Vagina (tissue), 2 donors: ENCODE data around the gene TOX3. TPM values are rescaled to one million over a fixed set of nuclear protein-coding genes. Genes with fewer than 3 reads are reported as not detected.

Source experiments
- DNase-seq, 2 donors: peaks; one replicate each; pipeline ENCODE4 v3.0.0-alpha.2; 2017; ENCODE audit errors: extremely low spot score in 2 of 2
- H3K27ac ChIP-seq: fragments of 200-600 bp; sonication (generic); one replicate; pipeline ENCODE4 v1.5.1; 2019
- H3K27me3 ChIP-seq: fragments of 200-600 bp; sonication (generic); one replicate; pipeline ENCODE4 v1.5.1; 2019
- H3K36me3 ChIP-seq, 2 donors: fragments of 200-600 bp; sonication (generic); one replicate each; pipeline ENCODE4 v1.5.1; 2017 to 2019
- H3K4me1 ChIP-seq: fragments of 200-600 bp; sonication (generic); one replicate; pipeline ENCODE4 v1.5.1; 2019
- H3K4me3 ChIP-seq, 2 donors: fragments of 200-600 bp; sonication (generic); 1 replicate in 1 of 2; 2 replicates in 1 of 2; pipeline ENCODE4 v1.5.1; 2016 to 2019
- H3K9me3 ChIP-seq: fragments of 200-600 bp; sonication (generic); one replicate; pipeline ENCODE4 v1.5.1; 2019
- POLR2A ChIP-seq, 2 donors: fragments of 450-650 bp; IDR thresholded peaks; one replicate each; pipeline ENCODE4 v1.6.1; 2017; ENCODE audit warnings: antibody characterized with exemption in 2 of 2, mild to moderate bottlenecking in 2 of 2, moderate library complexity in 2 of 2
- POLR2AphosphoS5 ChIP-seq, 2 donors: sonication (generic); formaldehyde crosslinking; IDR thresholded peaks; one replicate each; pipeline ENCODE4 v1.9.0; 2017; ENCODE audit warnings: antibody characterized with exemption in 2 of 2, mild to moderate bottlenecking in 2 of 2, low read depth in 1 of 2; ENCODE audit not compliant: insufficient read depth in 1 of 2
- intact Hi-C: fragments of 100-400 bp; cut with DNase I; formaldehyde crosslinking; loops from one replicate; pipeline ENCODE4 v1.15.1; 2023
- total RNA-seq: library from RNA; depleted of rRNA; stranded (reverse); fragments of >200 nt; gene quantifications from one replicate; pipeline ENCODE4 v1.2.3, GENCODE V29; 2016
- TF ChIP-seq, protein P1 (sequence below), 3 experiments: fragments of 450-650 bp in 2 of 3; fragments of 200-600 bp in 1 of 3; sonication (generic) in 1 of 3; IDR thresholded peaks; one replicate each; pipeline ENCODE4 v1.5.1; 2017 to 2019; ENCODE audit warnings: antibody characterized with exemption in 3 of 3, mild to moderate bottlenecking in 2 of 3, moderate library complexity in 2 of 3

TOX3 gene
- total RNA-seq, 1 donor from 2014 or later, result 1.2 TPM

DNA sequence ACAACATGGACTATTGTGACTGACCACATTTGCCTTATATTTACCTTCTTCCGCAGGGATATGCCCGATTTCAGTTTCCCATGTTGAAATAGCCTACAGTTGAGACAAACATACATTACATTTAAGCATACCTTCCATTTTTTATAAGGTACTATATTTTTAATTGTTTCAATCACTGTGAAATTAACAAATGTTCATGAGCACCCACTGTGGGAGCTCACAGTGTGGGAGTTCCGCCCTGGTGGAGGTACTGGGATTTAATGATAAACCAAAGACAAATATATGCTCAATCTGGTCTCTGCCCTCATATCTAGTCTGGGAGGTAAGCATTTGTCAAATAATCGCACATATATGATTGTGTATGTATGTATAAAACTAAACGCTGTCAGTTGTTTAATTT lies 15.8 kb upstream of the TOX3 start:
- TF ChIP-seq, protein P1, sequence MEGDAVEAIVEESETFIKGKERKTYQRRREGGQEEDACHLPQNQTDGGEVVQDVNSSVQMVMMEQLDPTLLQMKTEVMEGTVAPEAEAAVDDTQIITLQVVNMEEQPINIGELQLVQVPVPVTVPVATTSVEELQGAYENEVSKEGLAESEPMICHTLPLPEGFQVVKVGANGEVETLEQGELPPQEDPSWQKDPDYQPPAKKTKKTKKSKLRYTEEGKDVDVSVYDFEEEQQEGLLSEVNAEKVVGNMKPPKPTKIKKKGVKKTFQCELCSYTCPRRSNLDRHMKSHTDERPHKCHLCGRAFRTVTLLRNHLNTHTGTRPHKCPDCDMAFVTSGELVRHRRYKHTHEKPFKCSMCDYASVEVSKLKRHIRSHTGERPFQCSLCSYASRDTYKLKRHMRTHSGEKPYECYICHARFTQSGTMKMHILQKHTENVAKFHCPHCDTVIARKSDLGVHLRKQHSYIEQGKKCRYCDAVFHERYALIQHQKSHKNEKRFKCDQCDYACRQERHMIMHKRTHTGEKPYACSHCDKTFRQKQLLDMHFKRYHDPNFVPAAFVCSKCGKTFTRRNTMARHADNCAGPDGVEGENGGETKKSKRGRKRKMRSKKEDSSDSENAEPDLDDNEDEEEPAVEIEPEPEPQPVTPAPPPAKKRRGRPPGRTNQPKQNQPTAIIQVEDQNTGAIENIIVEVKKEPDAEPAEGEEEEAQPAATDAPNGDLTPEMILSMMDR (IDR thresholded peaks at IDR 0.05), result no peak
- TF ChIP-seq POLR2A (IDR thresholded peaks at IDR 0.05) (no peak), POLR2AphosphoS5 (IDR thresholded peaks at IDR 0.05; ENCODE audit: insufficient read depth in 1 of 2, low read depth in 1 of 2) (no peak)
- Histone ChIP-seq H3K9me3 (no peaks in the 10 kb centered on the region), H3K4me3 (no peak overlapping the region), H3K27ac (no peak overlapping the region), H3K27me3 (no peaks in the 10 kb centered on the region), H3K36me3 (no peaks in the 10 kb centered on the region), H3K4me1 (no peaks in the 10 kb centered on the region)
- DNase-seq, result no peak
- intact Hi-C loops, result no loop called here

DNA sequence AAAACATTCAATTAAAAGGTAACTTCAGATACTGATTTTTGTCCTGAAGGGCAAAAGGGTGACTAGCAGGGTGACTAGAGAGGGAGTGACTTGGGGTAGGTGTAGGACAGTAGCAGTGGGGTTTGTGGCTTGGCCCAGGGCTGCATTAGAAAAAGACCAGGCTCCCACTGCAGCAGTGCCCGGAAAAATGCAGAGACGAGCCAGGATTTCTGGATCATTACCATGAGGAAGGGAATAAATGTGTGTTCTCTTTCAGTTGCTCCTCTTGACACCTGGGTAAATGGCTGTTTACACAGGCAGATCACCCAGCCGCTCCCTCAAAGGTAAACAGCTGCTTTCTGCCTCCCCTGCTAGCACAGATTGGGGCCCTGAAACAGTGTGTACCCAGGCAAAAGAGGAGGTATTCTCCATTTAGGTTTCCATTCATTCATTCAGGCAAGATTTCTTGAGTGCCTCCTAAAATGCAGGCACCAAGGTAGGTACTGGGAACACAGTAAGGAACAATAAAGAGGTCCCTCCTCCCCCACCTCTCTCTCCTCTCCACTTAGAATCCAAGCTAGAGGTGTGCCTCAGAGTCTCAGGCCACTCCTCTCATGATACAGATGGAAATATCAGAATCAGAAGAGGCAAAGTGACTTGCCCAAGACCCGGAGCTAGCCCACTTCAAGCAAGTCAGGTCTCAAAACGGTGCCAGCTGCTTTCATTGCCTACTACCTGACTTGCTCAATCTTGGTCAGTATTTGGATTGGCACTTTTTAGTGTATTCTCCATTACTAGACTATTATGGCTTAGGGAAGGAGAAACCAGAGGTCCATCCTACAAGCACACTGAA lies 15.2 kb upstream of the TOX3 start:
- Histone ChIP-seq H3K9me3 (no peaks in the 10 kb centered on the region), H3K4me3 (no peak overlapping the region), H3K36me3 (no peaks in the 10 kb centered on the region), H3K27me3 (no peaks in the 10 kb centered on the region), H3K4me1 (no peaks in the 10 kb centered on the region), H3K27ac (no peak overlapping the region)
- TF ChIP-seq, protein P1 (IDR thresholded peaks at IDR 0.05), result no peak
- TF ChIP-seq POLR2A (IDR thresholded peaks at IDR 0.05) (no peak), POLR2AphosphoS5 (IDR thresholded peaks at IDR 0.05; ENCODE audit: insufficient read depth in 1 of 2, low read depth in 1 of 2) (no peak)
- intact Hi-C loops, result no loop called here
- no peak for DNase-seq

DNA sequence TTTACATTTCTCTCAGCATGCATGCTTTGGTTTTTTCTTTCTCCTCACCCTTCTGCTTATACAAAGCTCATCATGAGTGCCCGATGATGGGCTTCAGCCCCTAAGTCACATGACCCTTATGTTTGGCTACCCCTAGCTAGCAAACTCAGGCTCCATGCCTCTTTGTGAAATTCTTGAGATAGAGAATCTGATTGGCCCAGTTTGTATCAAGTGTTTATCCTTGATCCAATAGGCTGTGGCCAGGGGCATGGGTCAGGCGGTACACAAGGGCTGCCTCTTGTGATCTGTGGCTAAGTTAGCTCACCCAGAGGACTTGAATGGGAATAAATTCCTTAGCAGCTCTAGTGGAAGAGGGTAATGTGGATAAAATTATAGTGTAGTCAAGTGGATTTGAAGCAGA lies 11.5 kb upstream of the TOX3 start:
- no peaks in the 10 kb centered on the region for H3K27me3 ChIP-seq
- H3K4me1 ChIP-seq, result no peaks in the 10 kb centered on the region
- no peak overlapping the region for H3K4me3 ChIP-seq
- no peaks in the 10 kb centered on the region for H3K36me3 ChIP-seq
- no peaks in the 10 kb centered on the region for H3K9me3 ChIP-seq
- intact Hi-C loops, result no loop called here
- no peak overlapping the region for H3K27ac ChIP-seq
- DNase-seq, result no peak
- TF ChIP-seq, protein P1 (IDR thresholded peaks at IDR 0.05), result no peak
- TF ChIP-seq POLR2AphosphoS5 (IDR thresholded peaks at IDR 0.05; ENCODE audit: insufficient read depth in 1 of 2, low read depth in 1 of 2) (no peak), POLR2A (IDR thresholded peaks at IDR 0.05) (no peak)

DNA sequence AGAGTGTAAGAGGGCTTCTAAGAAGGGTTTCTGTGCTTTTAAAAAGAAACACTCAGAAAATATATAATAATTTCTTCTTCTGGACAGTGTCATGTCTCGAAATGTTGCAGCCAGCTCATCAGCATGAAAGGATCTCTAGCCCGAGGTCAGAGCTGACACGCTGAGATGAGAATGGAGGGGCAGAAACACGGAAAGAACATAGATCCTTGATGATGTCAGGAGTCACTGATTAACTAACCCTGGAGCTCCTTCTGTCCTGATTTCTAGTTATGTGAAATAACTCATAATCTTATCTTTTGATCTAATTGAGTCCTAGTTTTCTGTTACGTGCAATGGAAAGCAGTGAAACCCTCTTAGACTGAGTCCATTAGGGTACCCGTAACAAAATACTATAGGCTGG lies 10.3 kb upstream of the TOX3 start:
- no peak overlapping the region for H3K4me3 ChIP-seq
- no peaks in the 10 kb centered on the region for H3K9me3 ChIP-seq
- no peak overlapping the region for H3K27ac ChIP-seq
- no peak for DNase-seq
- intact Hi-C loops, result no loop called here
- H3K4me1 ChIP-seq, result no peaks in the 10 kb centered on the region
- H3K27me3 ChIP-seq, result no peaks in the 10 kb centered on the region
- TF ChIP-seq, protein P1 (IDR thresholded peaks at IDR 0.05), result no peak
- no peak for TF ChIP-seq POLR2A (IDR thresholded peaks at IDR 0.05)
- no peak for TF ChIP-seq POLR2AphosphoS5 (IDR thresholded peaks at IDR 0.05; ENCODE audit: insufficient read depth in 1 of 2, low read depth in 1 of 2)
- no peaks in the 10 kb centered on the region for H3K36me3 ChIP-seq

DNA sequence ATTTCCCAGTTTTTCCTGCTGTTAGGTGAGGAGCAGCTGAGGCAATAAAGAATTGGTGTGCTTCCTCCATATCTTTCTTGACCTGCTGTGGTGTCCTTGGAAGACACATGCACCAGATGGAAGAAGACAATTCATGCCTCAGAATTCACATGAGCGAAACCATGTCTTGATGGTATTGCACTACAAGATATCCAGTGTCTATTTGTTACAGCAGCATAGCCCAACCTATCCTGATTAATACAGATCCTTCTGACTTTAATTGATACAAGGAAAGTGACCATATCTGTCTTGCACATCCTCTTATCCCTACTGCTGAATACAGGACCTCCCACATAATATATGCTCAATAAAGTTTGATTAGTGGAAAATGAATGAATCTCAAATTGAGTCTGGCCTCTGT lies 9.1 kb upstream of the TOX3 start:
- no peaks in the 10 kb centered on the region for H3K36me3 ChIP-seq
- TF ChIP-seq POLR2A (IDR thresholded peaks at IDR 0.05), result no peak
- TF ChIP-seq, protein P1 (IDR thresholded peaks at IDR 0.05), result no peak
- no peaks in the 10 kb centered on the region for H3K4me1 ChIP-seq
- no peak overlapping the region for H3K27ac ChIP-seq
- H3K4me3 ChIP-seq, result no peak overlapping the region
- no peaks in the 10 kb centered on the region for H3K27me3 ChIP-seq
- no peaks in the 10 kb centered on the region for H3K9me3 ChIP-seq
- intact Hi-C loops, result no loop called here
- no peak for DNase-seq
